K562 (cell line): ENCODE measurements around the gene PRMT7. TPM values are rescaled to one million over a fixed set of nuclear protein-coding genes. Genes with fewer than 3 reads are reported as not detected.

Experiments used
- ATF7 ChIP-seq: fragments of 450-650 bp; IDR thresholded peaks from 2 replicates; pipeline ENCODE4 v1.7.1; 2014; ENCODE audit warnings: mild to moderate bottlenecking, moderate library complexity
- CTBP1 ChIP-seq: fragments of 450-650 bp; IDR thresholded peaks from 2 replicates; pipeline ENCODE4 v1.6.1; 2016; ENCODE audit warnings: borderline replicate concordance
- NRF1 ChIP-seq, 2 experiments: fragments of 450-650 bp; IDR thresholded peaks in 1 of 2; conservative IDR thresholded peaks in 1 of 2; 2 replicates each; pipeline ENCODE4 v1.6.1; 2014; ENCODE audit warnings: mild to moderate bottlenecking in 2 of 2
- POLR2AphosphoS5 ChIP-seq: IDR thresholded peaks from 2 replicates; pipeline ENCODE4 v1.6.1; 2011; ENCODE audit warnings: mild to moderate bottlenecking, low read depth, low read length, moderate library complexity; ENCODE audit not compliant: control insufficient read depth, insufficient read depth
- SAP30 ChIP-seq: fragments of 200-600 bp; sonication (generic); IDR thresholded peaks from 2 replicates; pipeline ENCODE4 v1.6.1; 2012; ENCODE audit warnings: borderline replicate concordance, low read depth, mild to moderate bottlenecking, moderate library complexity, low read length, control low read depth, inconsistent platforms; ENCODE audit not compliant: insufficient read depth, poor library complexity, severe bottlenecking
- SOX6 ChIP-seq: fragments of 450-650 bp; IDR thresholded peaks from 2 replicates; pipeline ENCODE4 v1.6.1; 2014; ENCODE audit warnings: mild to moderate bottlenecking
- SRF ChIP-seq, 2 experiments: fragments of 250-450, 450-650 bp in 1 of 2; sonication (Bioruptor Pico) in 1 of 2; sonication (generic) in 1 of 2; formaldehyde crosslinking; IDR thresholded peaks; 2 replicates each; pipeline versions ENCODE4 v1.5.0 to v1.5.1; 2020 to 2022; ENCODE audit warnings: mild to moderate bottlenecking in 1 of 2, missing genetic modification reagents in 1 of 2
- ZNF274 ChIP-seq: IDR thresholded peaks from 2 replicates; pipeline ENCODE4 v1.6.1; 2011; ENCODE audit warnings: low read depth, mild to moderate bottlenecking, low read length, moderate library complexity, borderline replicate concordance
- ZNF431 ChIP-seq: sonication (generic); formaldehyde crosslinking; IDR thresholded peaks from 2 replicates; pipeline ENCODE4 v1.8.0; 2022; ENCODE audit warnings: mild to moderate bottlenecking, missing genetic modification reagents
- polyA plus RNA-seq, 8 experiments: library from polyadenylated mRNA; depleted of rRNA in 4 of 8; stranded (reverse) in 5 of 8; unstranded in 3 of 8; fragments of >200 nt; fragmentation: Nextera tagmentation in 2 of 8; fragmentation: Illumina TruSeq in 1 of 8; extraction: Ambion mirVana in 2 of 8; extraction: Trizol in 1 of 8; gene quantifications; 2 replicates each; pipeline versions ENCODE4 v1.2.1 to v1.2.3, GENCODE V29; 2011 to 2014; ENCODE audit warnings: inconsistent platforms in 1 of 8, missing spikeins in 1 of 8
- total RNA-seq, 7 experiments: library from RNA; depleted of rRNA in 6 of 7; stranded (reverse); fragments of >200 nt in 6 of 7; fragmentation: Illumina TruSeq in 2 of 7; extraction: Trizol in 2 of 7; gene quantifications; 2 replicates each; pipeline versions ENCODE4 v1.2.1 to v1.2.3, GENCODE V29; 2011 to 2021; ENCODE audit warnings: low replicate concordance in 1 of 7
- TF ChIP-seq, protein P1 (sequence below): fragments of 150-350 bp; IDR thresholded peaks from 2 replicates; pipeline ENCODE4 v1.6.1; 2014; ENCODE audit warnings: low read depth, mild to moderate bottlenecking, low read length, borderline replicate concordance
- TF ChIP-seq, protein P2 (sequence below), 2 experiments: fragments of 450-650 bp in 1 of 2; sonication (generic) in 1 of 2; formaldehyde crosslinking in 1 of 2; IDR thresholded peaks; 2 replicates each; pipeline versions ENCODE4 v1.7.1 to v1.9.0; 2016 to 2022; ENCODE audit warnings: inconsistent platforms in 1 of 2, mild to moderate bottlenecking in 1 of 2, missing genetic modification reagents in 1 of 2
- TF ChIP-seq, protein P3 (sequence below): fragments of 450-650 bp; IDR thresholded peaks from 2 replicates; pipeline ENCODE4 v1.6.1; 2016; ENCODE audit warnings: low read depth, mild to moderate bottlenecking, moderate library complexity

PRMT7 gene
- total and polyA plus RNA-seq, 9 of the 15 experiments (the other 6 are each of a cell fraction or from before 2014, with no cell fraction given), result 6.4 to 88.8 (median 73.1) TPM

DNA sequence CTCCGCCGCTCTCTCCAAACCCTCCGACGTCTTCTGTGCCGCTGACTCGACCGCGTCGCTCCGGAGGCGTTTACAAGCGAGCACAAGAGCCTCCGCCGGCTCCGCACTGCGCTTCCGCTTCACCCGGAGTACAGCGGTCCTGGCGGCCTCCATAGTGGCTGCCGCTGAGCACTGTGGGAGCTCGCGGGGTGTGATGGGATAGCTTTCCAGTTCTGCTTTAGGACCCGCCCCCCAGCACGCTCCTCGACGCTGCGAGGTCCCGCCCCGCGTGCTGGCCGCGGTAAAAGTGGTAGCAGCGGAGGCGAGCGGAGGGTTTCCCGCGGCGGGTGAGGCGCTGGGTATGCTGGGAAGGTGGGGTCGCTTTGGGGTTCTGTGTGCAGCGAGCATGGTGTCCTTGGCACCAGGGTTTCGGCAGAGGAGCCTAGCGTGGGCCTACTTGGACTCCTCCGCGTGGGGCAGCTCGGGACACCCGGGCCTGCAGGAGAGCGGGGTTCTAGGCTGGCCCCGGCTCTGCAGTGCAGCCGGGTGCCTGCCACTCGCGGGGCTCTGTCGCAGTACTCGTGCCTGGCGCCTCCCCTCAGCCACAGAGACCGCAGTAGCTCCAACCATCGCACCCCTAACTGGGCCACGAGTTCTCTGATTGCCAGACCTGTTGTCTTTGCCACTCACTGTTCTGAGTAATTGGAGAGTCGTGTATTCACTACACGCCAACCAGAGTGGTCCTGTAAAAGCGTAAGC is at the start of gene PRMT7, which contains the start of gene SLC7A6OS (continued):
- TF ChIP-seq SOX6 (no peak), POLR2AphosphoS5 (peak; percentile 93), CTBP1 (peak; percentile 65; the same call in 1 of the 2 replicates), SRF (CRISPR knock-in tag; IDR thresholded peaks at IDR 0.05) (peak in 1 of 2 experiments; percentile 70; a peak in 1 of 4 replicates), ZNF431 (CRISPR knock-in tag) (peak; percentile 84; the same call in 1 of the 2 replicates), ATF7 (peak; percentile 57; the same call in 1 of the 2 replicates), NRF1 (conservative IDR thresholded peaks at IDR 0.05 in 1 of 2, IDR thresholded peaks at IDR 0.05 in 1 of 2) (peak; percentile 35 to 46; a peak in 3 of 4 replicates), SAP30 (peak; percentile 78), ZNF274 (no peak)
- TF ChIP-seq, protein P1, sequence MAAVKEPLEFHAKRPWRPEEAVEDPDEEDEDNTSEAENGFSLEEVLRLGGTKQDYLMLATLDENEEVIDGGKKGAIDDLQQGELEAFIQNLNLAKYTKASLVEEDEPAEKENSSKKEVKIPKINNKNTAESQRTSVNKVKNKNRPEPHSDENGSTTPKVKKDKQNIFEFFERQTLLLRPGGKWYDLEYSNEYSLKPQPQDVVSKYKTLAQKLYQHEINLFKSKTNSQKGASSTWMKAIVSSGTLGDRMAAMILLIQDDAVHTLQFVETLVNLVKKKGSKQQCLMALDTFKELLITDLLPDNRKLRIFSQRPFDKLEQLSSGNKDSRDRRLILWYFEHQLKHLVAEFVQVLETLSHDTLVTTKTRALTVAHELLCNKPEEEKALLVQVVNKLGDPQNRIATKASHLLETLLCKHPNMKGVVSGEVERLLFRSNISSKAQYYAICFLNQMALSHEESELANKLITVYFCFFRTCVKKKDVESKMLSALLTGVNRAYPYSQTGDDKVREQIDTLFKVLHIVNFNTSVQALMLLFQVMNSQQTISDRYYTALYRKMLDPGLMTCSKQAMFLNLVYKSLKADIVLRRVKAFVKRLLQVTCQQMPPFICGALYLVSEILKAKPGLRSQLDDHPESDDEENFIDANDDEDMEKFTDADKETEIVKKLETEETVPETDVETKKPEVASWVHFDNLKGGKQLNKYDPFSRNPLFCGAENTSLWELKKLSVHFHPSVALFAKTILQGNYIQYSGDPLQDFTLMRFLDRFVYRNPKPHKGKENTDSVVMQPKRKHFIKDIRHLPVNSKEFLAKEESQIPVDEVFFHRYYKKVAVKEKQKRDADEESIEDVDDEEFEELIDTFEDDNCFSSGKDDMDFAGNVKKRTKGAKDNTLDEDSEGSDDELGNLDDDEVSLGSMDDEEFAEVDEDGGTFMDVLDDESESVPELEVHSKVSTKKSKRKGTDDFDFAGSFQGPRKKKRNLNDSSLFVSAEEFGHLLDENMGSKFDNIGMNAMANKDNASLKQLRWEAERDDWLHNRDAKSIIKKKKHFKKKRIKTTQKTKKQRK, result no peak
- TF ChIP-seq, protein P2, sequence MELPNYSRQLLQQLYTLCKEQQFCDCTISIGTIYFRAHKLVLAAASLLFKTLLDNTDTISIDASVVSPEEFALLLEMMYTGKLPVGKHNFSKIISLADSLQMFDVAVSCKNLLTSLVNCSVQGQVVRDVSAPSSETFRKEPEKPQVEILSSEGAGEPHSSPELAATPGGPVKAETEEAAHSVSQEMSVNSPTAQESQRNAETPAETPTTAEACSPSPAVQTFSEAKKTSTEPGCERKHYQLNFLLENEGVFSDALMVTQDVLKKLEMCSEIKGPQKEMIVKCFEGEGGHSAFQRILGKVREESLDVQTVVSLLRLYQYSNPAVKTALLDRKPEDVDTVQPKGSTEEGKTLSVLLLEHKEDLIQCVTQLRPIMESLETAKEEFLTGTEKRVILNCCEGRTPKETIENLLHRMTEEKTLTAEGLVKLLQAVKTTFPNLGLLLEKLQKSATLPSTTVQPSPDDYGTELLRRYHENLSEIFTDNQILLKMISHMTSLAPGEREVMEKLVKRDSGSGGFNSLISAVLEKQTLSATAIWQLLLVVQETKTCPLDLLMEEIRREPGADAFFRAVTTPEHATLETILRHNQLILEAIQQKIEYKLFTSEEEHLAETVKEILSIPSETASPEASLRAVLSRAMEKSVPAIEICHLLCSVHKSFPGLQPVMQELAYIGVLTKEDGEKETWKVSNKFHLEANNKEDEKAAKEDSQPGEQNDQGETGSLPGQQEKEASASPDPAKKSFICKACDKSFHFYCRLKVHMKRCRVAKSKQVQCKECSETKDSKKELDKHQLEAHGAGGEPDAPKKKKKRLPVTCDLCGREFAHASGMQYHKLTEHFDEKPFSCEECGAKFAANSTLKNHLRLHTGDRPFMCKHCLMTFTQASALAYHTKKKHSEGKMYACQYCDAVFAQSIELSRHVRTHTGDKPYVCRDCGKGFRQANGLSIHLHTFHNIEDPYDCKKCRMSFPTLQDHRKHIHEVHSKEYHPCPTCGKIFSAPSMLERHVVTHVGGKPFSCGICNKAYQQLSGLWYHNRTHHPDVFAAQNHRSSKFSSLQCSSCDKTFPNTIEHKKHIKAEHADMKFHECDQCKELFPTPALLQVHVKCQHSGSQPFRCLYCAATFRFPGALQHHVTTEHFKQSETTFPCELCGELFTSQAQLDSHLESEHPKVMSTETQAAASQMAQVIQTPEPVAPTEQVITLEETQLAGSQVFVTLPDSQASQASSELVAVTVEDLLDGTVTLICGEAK (IDR thresholded peaks at IDR 0.05), result no peak; the same call in 1 of the 2 replicates
- TF ChIP-seq, protein P2 (CRISPR knock-in tag; IDR thresholded peaks at IDR 0.05), result no peak
- TF ChIP-seq, protein P3, sequence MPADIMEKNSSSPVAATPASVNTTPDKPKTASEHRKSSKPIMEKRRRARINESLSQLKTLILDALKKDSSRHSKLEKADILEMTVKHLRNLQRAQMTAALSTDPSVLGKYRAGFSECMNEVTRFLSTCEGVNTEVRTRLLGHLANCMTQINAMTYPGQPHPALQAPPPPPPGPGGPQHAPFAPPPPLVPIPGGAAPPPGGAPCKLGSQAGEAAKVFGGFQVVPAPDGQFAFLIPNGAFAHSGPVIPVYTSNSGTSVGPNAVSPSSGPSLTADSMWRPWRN, result peak; percentile 55; the same call in 1 of the 2 replicates
